ENCODE measurements around the gene PKIB.

PKIB gene

DNA sequence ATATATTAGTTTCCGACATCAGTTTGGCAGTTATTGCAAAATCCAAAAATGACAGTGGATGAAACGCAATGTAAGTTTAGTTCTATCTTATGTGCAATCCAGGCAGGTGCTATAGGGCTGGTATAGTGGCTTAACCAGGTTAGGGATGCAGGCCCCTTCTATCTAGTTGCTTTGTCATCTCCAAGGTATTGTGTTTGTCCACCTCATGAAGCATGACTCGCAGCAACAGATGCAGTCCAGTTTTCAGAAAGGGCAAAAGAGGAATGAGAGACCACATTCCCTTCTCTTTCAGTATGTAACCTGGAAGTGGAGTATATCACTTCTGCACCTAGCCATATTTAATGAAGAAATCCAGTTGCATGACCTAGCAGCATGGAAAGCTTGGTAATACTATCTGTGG lies 59.7 kb downstream of the PKIB start:
- no peak for DNase-seq

DNA sequence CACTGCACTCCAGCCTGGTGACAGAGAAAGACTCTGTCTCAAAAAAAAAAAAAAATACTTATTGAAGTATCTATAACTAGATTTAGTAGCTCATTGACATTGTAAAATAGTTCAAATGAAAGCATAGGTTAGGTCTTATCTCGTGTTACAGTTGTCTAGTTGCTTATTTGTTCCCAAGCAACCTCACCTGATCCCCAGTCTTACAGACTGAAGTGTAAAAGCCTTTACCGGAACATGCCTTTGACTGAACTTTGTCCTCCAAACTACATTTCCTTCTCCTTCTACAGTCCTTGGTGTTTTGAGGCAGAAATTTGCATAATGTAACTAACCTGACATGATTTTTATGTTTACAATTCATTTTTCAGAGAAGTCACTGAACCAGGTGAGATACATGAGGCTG lies 61.0 kb downstream of the PKIB start:
- no peak for DNase-seq

DNA sequence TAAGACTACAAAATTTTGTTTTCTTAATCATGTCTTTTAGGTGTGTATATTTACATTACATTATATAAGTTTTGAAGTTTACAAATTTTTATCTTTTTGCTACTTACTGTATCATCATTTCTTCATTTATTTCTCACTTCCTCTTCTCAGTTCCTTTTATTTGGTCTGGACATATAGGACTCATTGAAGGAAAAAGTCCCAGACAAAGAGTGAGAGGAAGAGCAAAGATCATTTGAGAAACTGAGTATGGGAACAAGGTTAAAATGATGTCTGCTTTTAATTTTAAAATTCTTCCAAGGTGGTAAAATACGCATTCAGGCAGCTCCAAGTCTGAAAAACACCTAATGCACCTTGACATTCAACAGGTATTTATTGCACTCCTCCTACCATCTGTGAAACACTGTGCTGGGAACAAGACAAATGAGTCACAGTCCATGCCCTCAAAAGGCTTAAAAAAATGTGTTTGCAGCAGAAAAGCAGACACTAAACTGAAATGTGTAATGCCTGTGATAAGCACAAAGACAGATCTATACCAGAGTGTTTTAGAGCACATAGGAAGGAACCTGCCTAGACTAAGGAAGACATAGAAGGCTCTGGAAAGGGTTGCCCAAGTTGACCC lies 63.2 kb downstream of the PKIB start:
- DNase-seq = no peak

DNA sequence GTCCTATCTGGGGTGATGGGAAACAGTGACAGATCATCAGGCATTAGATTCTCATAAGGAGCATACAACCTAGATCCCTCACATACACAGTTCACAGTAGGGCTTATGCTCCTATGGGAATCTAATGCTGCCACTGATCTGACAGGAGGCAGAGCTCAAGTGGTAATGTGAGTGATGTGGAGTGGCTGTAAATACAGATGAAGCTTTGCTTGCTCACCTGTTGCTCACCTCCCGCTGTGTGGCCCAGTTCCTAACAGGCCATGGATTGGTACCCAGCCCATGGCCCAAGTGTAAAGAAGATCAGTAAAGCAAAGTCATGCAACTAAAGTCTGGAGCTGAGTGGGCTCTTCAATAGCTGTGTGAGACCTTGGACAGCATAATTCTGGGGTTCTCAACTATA lies 65.9 kb downstream of the PKIB start:
- DNase-seq = no peak

DNA sequence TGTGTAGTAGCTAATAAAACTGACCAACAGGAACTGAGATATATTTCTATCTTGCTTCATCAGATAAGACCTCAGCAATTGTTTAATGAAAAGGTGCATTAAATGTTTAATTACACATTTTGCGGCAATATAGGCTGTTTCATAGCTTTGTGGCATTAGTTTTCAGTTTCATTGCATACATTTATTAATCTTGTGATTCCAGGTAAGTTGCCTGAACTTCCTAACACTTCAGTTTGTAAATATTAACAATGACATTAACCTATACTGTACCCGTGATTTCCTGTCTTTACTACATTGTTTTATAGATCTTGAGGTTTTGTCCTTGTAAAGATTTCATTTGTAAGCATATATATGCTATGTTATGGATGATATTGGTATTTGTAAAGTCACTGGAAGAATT lies 66.5 kb downstream of the PKIB start:
- no peak for DNase-seq

DNA sequence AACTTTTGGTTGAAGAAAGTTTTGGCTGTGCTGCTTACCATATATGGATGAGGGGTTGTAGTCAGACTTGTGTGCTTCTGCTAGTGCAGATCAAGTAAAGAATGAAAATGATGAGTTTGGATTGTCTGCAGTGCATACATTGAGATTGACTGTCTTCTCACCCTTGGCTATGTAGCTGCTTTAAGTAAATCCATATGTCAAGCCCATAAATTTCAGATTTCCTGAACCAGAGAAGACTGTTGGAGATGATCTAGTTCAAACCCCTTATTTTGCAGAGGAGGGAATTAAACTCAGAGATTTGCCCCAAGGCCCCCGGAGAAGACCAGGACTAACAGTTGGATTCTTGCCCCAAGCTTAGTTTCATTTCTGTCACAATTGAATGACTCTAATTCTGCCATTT lies 67.2 kb downstream of the PKIB start:
- no peak for DNase-seq

DNA sequence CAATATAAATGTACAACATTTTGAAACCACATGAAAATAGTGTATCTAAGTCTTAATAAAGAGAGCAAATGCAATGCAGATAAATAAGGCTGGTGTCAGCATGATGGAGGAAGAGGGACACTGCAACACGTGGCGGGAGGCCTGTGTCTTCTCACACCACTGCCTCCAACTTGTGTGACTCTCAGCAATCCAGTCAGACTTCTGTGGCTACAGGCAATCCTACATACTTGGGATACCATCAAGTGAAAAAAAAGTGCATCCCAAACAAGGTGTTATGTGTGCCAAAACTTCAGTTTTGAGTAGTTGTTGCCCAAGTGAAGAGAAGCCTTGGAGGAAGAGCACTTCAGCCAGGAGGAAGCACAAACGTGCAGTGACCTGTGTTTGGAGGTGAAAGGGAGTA lies 68.6 kb downstream of the PKIB start:
- DNase-seq = no peak

DNA sequence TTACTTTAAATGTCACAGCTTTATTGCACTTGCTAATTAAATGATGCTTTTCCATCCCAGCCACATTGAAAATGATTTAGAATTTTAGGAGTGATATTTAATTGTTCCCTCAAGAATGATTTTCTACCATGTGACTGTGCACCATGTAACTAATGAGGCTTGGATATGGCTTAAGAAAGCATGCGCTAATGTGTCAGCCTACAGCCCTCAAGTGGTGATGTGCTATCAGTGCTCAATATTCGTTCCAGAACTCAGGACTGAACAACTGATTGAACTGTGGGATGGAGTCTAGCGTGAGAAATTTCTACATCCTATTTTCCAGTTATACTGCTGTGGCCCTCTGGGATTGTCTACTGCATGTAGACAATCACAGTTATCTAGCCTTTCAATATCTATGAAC lies 71.5 kb downstream of the PKIB start:
- DNase-seq = no peak

DNA sequence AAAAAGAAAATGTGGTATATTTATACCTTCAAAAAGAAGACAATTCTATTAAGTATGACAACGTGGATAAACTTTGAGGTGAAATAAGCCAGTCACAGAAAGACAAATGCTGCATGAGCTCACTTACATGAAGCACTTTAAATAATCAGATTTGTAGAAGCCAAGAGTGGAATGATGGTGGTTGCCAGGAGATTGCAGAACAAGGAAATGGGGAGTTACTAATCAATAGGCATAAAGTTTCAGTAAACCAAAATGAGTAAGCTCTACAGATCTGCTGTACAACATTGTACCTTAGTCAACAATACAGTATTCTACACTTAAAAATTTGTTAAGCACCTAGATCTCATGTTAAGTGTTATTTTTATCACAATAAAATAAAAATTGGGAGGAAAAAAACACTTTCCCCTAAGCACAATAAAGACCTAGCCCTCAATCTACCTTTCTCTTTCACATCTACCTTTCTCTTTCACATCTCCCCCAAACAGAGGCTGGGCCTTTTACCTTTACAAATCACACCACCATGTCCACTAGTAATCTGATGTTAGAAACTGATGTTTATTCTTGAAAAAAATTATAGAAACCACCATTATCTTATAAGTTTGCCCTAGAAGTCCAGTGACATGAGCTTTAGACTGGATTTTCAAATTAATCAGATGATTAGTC lies 73.9 kb downstream of the PKIB start:
- DNase-seq = no peak

DNA sequence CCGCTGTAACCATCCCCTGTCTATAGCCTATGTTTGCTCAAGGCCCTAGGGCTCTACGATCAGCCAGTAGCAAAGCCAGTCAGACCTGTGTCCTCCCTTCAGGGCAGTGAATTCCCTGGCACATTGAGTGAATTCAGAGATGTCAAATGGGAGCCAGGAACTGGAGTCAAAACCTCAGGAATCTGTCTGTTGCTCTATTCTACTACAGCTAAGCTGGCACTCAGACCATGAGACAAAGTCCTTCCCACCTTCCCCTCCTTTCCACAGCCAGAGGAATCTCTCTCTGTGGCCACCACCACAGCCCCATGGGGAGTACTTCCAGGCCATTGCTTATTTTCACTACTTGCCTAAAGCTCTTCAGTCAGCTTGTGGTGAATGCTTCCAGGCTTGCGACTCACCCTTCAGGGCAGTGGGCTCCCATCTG lies 82.0 kb downstream of the PKIB start:
- no peak for DNase-seq

DNA sequence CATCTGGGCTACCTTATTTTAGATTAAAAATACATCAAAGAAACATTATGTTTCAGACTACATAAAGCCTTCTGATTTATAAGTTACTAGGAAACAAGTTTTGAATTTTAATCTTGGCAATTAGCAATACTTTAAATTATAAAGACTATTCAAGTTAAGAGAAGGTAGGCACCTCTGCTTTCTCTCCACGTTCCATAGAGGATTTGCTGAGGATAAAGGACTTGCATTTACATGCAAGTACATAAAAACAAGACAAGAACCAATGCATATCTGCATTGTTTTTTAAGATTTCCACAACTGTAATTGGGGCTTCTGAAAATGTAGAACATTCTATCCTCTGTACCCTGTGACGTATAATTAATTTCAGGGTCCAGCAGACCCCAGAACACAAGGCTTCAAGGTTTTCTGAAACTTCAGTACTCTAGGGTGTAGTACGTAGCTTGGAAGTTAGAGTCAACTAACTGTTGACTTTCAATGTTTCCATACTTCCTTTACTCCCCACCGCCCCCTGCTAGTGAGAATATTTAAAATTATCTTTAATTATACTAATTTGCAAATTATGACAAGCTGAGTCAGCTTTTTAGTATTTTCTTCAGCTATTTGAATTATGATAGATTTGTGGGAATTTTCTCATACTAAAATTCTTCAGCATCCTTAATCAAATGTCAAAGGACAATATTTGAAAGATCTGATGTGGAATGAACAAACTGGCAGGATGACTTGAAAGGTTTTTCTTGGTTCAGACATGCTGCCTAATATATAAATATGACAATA lies 82.8 kb downstream of the PKIB start:
- DNase-seq = no peak

DNA sequence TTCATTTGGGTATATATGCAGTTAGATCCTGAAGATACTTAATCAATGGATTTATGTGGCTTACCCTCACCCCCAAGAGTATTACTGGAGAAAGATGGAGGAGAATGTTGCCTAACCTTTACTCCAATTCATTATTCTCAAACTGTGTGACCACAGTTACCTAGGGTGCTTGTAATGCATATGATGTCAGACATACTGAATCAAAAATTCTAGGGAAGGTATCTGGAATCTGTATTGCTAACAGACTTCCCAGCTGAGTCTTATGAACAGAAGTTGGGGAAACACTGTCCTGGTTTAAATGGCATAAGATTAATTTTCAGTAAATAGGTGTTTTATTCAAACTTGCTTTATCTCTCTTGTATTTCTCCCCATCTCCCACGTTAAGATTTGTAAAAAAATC lies 83.9 kb downstream of the PKIB start:
- DNase-seq = no peak

DNA sequence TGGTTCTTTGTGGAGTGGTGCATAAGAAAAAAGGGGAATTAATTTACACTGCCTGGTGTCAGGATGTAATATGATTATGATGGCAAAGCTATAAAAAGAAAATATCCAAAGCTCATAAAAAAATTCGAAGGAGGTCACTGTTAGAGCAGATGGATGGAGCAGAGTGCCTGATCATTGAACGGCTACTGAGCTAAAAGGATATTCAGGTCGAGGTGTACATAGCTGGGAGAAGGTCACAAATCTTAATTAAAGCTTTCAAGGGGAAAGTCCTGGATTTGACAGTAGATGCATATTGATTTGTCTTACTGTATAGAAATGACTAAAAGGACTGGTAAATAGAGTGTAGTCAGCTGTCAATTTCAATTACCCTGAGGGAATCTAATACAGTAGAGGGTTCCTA lies 84.4 kb downstream of the PKIB start:
- DNase-seq = no peak

DNA sequence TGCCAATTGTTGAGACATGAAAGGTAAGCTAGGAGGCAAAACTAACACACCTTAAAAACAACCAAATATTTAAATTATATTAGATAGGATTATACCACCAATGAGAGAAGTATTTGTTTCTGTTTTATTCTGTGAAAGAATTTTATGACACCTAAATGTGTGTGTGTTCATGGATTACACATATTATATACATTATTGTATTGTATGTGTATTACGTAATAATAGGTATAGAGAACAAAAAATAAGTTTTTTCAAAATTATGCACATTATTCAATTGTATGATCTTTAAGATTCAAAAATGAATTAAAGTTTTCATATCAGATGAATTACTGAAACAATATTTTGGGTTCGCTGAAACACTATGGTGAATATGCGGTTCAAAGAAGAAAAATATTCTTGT lies 85.0 kb downstream of the PKIB start:
- DNase-seq = no peak

DNA sequence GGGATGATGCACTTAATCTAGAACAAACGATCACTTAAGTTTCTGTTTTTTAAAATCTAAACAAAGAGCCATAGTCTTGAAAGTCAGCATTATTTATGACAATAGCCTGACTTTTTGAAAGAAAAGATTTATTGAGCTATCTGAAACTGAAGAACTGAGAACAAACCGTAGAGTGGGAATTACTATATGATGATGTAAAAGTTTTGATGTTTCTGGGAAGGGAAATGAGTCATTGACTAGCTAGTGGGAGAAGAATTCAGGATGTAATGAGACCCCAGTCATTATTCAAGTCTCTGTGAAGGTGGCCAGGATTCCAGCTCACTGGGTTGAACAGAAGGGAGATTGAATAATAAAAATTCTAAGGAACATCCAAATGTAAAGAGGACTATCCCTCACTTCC lies 85.9 kb downstream of the PKIB start:
- no peak for DNase-seq

DNA sequence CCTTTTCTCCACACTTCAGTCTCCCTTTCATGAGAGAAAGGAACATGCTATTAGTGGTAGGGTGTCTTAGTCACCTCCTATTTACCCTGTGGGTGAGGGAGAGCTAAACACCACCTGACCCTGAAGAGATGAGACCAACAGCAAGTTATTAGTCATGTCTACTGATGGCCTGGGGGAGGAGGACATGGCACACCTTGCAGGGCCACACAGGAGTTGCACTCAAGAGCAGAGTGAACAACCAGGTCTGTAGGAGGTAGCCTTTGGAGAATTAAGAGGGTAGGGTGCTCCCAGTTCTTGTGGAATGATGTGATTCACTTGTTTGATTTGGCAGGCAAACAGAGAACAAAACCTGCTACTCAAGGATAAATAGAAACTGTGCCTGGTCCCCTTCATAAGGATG lies 86.6 kb downstream of the PKIB start:
- DNase-seq = no peak

DNA sequence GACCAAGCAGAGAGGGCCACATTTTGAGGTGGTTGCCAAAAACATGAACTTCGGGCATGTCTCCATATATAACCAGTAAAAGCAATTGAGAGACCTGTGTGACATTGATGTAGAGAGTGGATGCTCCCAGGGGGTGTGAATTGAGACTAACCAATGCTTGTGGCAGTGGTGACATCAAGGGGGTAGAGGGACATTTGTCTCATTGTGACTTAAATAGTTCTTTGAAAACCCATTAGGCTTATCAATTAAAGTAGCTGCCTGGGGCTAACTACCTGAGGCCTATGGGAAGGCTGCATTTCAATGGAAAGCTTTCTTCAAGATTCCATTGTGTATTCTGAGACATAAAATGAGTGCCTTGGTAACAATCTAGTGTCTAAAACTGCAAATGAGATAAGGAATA lies 87.3 kb downstream of the PKIB start:
- no peak for DNase-seq

DNA sequence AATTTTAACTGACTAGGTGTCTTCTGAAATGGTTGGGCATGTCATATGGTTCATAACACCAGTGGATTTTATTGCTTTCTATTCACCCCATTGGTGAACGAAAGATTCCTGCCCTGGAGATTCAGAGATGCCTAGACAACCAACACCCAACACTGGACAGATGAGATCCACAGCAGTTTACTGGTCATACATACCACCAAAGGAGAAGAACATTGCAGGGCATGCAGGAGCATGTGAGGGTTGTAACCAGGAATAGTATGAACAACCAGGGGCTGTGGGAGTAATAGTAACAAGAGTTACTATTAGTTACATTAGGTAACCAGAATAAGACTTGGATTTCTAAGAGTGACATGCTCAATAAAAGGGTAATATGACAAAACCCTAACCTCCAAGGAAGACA lies 91.5 kb downstream of the PKIB start:
- no peak for DNase-seq

DNA sequence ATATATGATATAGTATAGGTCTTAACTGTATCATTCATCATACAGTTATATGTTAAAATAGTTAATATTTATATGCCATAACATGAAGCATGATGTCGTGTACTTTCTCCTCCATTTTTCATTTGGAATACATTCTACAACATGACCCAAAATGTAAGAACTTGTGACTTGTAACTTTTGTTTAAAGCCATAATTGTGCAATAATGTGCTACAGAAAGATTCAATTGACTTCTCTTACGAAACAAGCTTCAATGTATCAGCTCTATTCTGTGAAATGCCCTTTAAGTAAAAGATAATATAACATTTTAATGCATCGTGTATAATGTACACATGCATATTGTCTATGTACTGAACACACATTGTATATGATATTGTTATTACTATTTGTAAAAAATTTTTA lies 92.6 kb downstream of the PKIB start:
- DNase-seq = no peak

DNA sequence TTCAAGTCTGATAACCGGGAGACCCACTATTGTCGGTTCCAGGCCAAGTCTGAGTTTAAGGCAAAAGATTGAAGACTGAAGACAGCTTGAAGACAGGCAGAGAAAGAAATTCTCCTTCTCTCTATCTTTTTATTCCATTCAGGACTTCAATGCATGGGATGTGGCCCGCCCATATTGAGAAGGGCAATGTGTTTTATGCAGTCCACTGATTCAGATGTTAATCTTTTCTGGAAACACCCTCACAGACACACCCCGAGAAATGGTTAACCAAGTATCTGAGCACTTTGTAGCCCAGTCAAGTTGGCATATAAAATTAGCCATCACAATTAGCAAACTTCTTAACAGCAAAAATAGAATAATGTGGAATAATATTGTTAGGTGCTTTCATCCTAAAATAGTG lies 93.9 kb downstream of the PKIB start:
- DNase-seq = no peak

DNA sequence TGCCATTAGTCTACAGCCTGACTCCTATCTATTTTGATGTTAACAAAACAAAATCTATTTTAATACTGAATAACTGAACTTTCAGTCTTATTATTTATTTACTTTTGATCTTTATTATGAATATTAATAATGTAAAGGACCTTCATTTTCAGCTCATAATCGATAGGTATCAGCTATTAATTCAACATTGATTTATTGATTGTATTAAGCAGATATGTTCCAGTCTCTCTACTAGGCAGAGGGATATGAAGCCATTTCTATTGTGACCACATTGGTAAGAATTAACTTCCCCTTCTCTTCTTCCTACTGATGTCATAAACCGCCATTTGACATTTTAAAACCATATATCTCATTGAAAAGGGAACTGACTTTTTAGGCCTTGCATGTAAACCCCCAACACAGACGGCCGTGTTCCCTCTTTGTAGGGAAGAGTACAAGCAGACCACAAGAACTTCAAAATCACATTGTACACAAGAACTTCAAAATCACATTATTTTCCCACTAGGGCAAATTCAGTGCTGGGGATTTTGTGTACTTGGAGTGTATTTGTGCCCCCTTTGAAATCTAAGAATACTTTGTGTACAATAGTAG lies 99.8 kb downstream of the PKIB start:
- DNase-seq = no peak

DNA sequence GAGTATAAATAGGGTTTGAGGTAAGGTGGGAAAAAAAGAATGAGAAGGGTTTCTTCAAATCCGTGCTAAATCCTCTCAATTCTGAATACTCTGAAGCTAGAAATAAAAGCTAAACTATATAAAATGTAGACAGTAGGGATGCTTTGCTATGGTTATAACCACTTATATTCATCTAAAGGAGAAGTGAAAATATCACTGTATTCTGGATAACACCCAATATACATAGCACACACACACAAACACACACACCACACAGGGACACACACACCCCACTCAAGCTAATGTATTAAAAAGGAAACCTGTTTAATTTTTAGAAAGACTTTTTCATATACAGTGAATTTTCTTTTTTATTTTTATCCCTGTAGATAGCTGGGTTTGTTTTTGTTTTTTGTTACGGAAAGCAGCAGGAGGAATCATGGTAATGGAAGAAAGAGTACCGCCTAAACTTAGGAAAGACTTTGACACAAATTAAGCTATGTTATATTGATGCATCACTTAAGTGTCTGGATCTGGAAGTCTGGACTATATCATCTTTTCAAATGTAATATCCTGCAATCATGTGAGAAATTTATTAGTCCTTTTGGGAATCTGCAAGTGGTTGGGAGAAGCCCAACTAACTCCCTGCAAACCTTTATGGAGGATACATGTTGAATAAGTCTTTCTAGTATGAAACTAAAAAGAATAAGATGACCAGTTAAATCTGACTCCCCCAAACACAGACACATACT lies 100.9 kb downstream of the PKIB start:
- DNase-seq = no peak

DNA sequence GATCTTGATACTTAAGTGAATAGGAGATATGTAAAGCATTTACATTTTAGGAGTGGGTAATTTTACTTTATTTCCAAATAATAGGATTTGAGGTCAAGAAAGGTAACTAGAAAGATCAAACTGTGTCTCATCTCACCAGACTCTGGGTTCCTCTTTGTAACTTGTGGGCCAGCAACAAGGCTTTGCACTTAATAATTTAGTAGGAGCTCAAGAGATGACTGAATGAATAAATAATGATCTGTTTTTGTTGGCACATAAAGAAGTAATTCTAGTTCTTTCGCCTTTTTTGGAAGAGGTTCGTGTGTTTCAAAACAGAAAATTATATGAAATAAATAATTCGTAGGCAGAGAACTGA lies 101.9 kb downstream of the PKIB start:
- no peak for DNase-seq

Data from activated CD8-positive, alpha-beta memory T cell treated with anti-CD3 and anti-CD28 coated beads for 24 hours (primary cell).